ENCODE measurements around the gene CORO7. TPM values are rescaled to one million over a fixed set of nuclear protein-coding genes. Genes with fewer than 3 reads are reported as not detected.
A peak's percentile ranks its signal among the peaks of the same experiment; 100 is the strongest.

CORO7 gene
- total and polyA plus RNA-seq, 9 of the 15 experiments (the other 6 are each of a cell fraction or from before 2014, with no cell fraction given): 0.45 to 77.2 (median 18.7) TPM

GRCh38 chr16:4372001-4372577 lies 44.3 kb downstream of the CORO7 start:
- Histone ChIP-seq H3K9ac (ENCODE audit: insufficient read depth in 1 of 2, low read depth in 2 of 2, low read length in 2 of 2) (peak overlapping the region; percentile 59 to 92), H3K36me3 (ENCODE audit: control insufficient read depth, insufficient read depth, low read length) (peaks cover 8% of the 10 kb centered on the region; the same call in 2 of the 3 replicates), H3K79me2 (ENCODE audit: control insufficient read depth, insufficient read depth, low read length) (peaks cover 14% of the 10 kb centered on the region), H3K9me1 (ENCODE audit: control insufficient read depth, insufficient read depth, low read length) (peaks cover 5% of the 10 kb centered on the region), H3K27ac (ENCODE audit: extremely low read depth, low read depth, low read length) (peak overlapping the region; percentile 76; the same call in 2 of the 3 replicates), H4K20me1 (replicated peaks; ENCODE audit: control insufficient read depth, insufficient read depth, low read length) (peaks cover 6% of the 10 kb centered on the region; the same call in 1 of the 2 replicates), H3K27me3 (ENCODE audit: control insufficient read depth in 2 of 2, insufficient read depth in 2 of 2, low read length in 2 of 2) (no peaks in the 10 kb centered on the region), H3K9me3 (replicated peaks; ENCODE audit: control insufficient read depth, insufficient read depth, low read depth, low read length) (no peaks in the 10 kb centered on the region), H3K4me2 (ENCODE audit: insufficient read depth, low read length) (peak overlapping the region; percentile 75), H2AFZ (ENCODE audit: low read depth, low read length) (peak overlapping the region; percentile 26; the same call in 1 of the 2 replicates), H3K4me1 (replicated peaks in 1 of 2; ENCODE audit: control insufficient read depth in 2 of 2, insufficient read depth in 2 of 2, low read length in 2 of 2) (peaks cover 49 to 83% of the 10 kb centered on the region in 2 experiments), H3K4me3 (peak overlapping the region; percentile 60)
- no TSS peak for BruUV-seq (replicated peaks)
- WGBS (ENCODE audit: insufficient coverage, low coverage, missing lambda C conversion rate): 4% methylated on average over 24 of the region's 43 CpGs
- FAIRE-seq (no peak), ATAC-seq (peak; percentile 72), DNase-seq (ENCODE audit: extremely low read depth in 1 of 4, low spot score in 3 of 4) (peak; percentile 60 to 77 (median 70))
- ChIA-PET CTCF (ENCODE audit: low intra/inter-chr PET ratio) (no interaction called here), POLR2A (no interaction called here)
- intact Hi-C loops (cut with micrococcal nuclease): no loop called here
- in situ Hi-C loops (cut with MboI): no loop called here
- TF ChIP-seq CBX2 (IDR thresholded peaks at IDR 0.05; ENCODE audit: insufficient read depth, low read length, poor library complexity, severe bottlenecking) (no peak), SNRNP70 (optimal IDR thresholded peaks at IDR 0.05; ENCODE audit: low read depth, low read length) (no peak), MNT (conservative IDR thresholded peaks at IDR 0.05) (no peak; a peak in 1 of 4 replicates), E2F6 (IDR thresholded peaks at IDR 0.05; ENCODE audit: borderline replicate concordance in 1 of 2, extremely low read depth in 1 of 2, insufficient read depth in 1 of 2, insufficient read length in 1 of 2, low read depth in 1 of 2, low read length in 1 of 2, poor library complexity in 1 of 2, severe bottlenecking in 1 of 2) (peak in 1 of 2 experiments; percentile 58), MCM5 (IDR thresholded peaks at IDR 0.05; ENCODE audit: low read depth) (no peak), ZNF778 (CRISPR knock-in tag; IDR thresholded peaks at IDR 0.05) (no peak), THAP7 (CRISPR knock-in tag; IDR thresholded peaks at IDR 0.05) (no peak), STAT5B (CRISPR knock-in tag; IDR thresholded peaks at IDR 0.05) (no peak), KDM5B (IDR thresholded peaks at IDR 0.05; ENCODE audit: insufficient replicate concordance, low read depth, low read length) (no peak), RBM17 (IDR thresholded peaks at IDR 0.05; ENCODE audit: borderline replicate concordance, low read depth, low read length) (no peak), SAFB2 (IDR thresholded peaks at IDR 0.05; ENCODE audit: borderline replicate concordance, low read depth, low read length, severe bottlenecking) (no peak), ETS1 (conservative IDR thresholded peaks at IDR 0.05; ENCODE audit: control insufficient read depth, low read depth, low read length) (0 out of 2 replicates have a peak, but pooled peaks have one; percentile 36), GATAD2B (IDR thresholded peaks at IDR 0.05; ENCODE audit: borderline replicate concordance) (no peak), RFX7 (CRISPR knock-in tag; IDR thresholded peaks at IDR 0.05) (no peak), ZNF584 (CRISPR knock-in tag; IDR thresholded peaks at IDR 0.05; ENCODE audit: low read depth) (no peak), RBFOX2 (IDR thresholded peaks at IDR 0.05; ENCODE audit: low read depth, low read length) (peak; percentile 32), BCL6 (CRISPR knock-in tag; IDR thresholded peaks at IDR 0.05) (no peak)

Data from K562 (cell line).